Activated naive CD4-positive, alpha-beta T cell treated with anti-CD3 and anti-CD28 coated beads, Interleukin-2, amount 50 U/mL, for 24 hours (primary cell): Measurements from ENCODE around the gene KPNA1.
"Not testable (repeated sequence)": the region's sequence is repeated elsewhere in the genome, so short reads cannot be mapped to it uniquely, and the experiment has no call there.

Experiments used
- H3K27ac Mint-ChIP-seq: one replicate; pipeline ENCODE4 v1.8.0; 2021; ENCODE audit warnings: mild to moderate bottlenecking, mixed read lengths
- H3K27me3 Mint-ChIP-seq: one replicate; pipeline ENCODE4 v1.8.0; 2021; ENCODE audit warnings: mixed read lengths
- H3K36me3 Mint-ChIP-seq: one replicate; pipeline ENCODE4 v1.8.0; 2021; ENCODE audit warnings: mixed read lengths
- H3K4me1 Mint-ChIP-seq: one replicate; pipeline ENCODE4 v1.8.0; 2021; ENCODE audit warnings: mixed read lengths
- H3K4me3 Mint-ChIP-seq: one replicate; pipeline ENCODE4 v1.8.0; 2021; ENCODE audit warnings: mild to moderate bottlenecking, mixed read lengths
- H3K9me3 Mint-ChIP-seq: one replicate; pipeline ENCODE4 v1.8.0; 2021; ENCODE audit warnings: mixed read lengths

Gene KPNA1

DNA sequence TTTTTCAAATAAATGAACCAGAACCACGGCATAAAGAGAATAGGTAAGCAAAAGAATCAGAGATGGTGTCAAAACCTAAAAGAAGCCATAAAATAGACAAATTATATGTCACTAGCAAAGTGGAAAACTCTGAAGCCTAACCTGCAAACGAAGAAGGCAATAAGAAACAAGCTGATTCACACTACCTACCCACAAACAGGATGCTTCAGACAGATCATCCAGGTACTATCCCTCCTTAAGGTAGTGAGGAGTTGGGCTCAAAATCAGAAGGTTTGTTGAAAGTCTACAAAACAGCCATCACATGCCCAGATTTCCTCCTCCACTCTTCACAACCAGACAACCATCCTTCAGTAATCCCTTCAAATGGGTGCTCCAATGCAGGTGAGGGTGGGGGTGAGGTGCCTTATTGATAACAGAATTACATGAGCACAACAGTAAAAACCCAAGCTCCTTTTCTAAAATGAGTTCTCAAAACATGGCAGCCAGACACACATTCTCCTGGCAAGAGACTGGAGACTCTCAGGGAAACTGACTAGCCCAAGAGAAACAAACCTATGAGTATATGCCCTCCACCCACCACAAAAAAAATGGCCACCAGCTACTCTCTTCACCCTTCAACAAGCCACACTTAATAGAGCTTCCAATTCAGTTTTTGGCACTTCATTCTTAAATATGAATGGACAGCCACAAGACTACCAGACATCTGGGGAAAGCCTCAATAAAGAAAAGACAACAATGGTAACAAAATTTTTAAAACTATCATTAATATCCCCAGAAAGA, 6.4 kb downstream of the KPNA1 start:
- Mint-ChIP-seq H3K4me3 (no peak overlapping the region), H3K27ac (peak overlapping the region; percentile 47), H3K9me3 (peaks cover 6% of the 10 kb centered on the region), H3K36me3 (peaks cover 12% of the 10 kb centered on the region), H3K27me3 (no peaks in the 10 kb centered on the region), H3K4me1 (peaks cover 89% of the 10 kb centered on the region)

DNA sequence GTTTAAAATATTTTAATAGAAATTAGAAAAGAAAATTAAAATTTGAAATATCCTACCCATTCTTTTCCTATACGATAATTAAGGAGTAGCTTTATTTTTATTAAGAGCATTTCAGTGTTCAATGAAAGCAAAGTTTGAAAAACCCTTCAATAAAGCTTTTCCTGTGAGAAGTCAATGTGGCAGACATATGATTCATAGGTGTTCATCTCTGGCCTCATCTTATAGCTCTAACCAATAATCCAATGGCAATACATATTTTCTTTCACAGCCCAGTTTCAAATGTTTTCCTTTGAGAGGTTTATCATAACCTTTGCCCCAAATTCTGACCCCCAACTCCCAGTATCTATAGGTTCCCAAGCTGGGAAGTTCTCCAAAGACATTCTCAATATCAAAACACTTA, 8.3 kb downstream of the KPNA1 start:
- Mint-ChIP-seq H3K9me3 (peaks cover 6% of the 10 kb centered on the region), H3K4me1 (peaks cover 81% of the 10 kb centered on the region), H3K36me3 (peaks cover 17% of the 10 kb centered on the region), H3K4me3 (peak overlapping the region; percentile 16), H3K27ac (peak overlapping the region; percentile 36), H3K27me3 (no peaks in the 10 kb centered on the region)

DNA sequence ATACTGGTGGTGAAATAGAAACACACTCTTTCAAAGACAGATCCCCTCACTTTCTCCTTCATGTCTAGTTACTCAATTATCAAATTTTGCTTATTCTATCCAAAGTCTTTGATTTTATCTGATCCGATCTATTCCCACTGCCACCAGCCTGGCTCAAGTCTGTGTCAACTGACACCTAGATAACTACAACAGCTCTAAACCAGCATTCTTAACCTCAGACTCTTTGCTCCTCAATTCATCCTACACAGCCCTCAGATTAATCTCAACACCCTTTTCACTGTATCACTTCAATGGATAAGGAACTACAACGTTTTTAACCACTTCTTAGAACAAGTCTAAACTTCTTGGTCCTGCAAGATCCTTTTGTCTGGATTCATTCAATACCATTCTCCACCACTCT, 9.1 kb downstream of the KPNA1 start:
- Mint-ChIP-seq H3K4me1 (peaks cover 81% of the 10 kb centered on the region), H3K9me3 (peaks cover 6% of the 10 kb centered on the region), H3K4me3 (peak overlapping the region; percentile 9), H3K27ac (peak overlapping the region; percentile 12), H3K27me3 (no peaks in the 10 kb centered on the region), H3K36me3 (peaks cover 17% of the 10 kb centered on the region)

DNA sequence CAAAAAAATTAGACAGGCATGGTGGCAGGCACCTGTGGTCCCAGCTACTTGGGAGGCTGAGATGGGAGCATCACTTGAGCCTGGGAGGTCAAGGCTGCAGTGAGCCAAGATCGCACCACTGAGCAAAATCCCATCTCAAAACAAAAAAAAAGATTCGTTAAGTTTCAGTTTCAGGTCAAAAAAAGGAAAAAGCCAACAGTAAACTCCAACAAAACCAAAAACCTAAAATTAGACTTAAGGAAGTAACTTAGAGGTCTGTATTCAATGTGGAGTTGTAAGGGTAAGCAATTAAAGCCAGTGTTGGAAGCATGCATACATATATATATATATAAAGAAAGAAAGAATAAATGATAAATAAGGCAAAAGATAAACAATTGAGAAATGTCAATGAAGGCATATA, 11.8 kb downstream of the KPNA1 start:
- H3K4me3 Mint-ChIP-seq, result no peak overlapping the region

DNA sequence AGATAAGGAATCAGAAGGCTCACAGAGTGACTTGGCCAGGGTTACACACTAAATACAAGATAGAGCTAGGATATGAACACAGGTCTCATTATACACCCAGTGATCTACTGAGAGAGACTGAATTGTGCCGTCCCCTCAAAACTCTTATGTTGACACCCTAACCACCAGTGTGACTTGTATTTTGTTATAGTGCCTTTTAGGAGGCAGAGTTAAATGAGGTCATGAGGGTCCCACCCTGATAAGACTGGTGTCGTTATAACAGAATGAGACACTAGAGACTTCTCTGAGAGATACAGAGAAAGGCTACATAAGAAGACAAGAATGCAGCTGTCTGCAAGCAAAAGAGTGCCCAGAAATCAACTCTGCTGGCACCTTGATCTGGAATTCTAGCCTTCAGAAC, 12.6 kb downstream of the KPNA1 start:
- H3K27ac Mint-ChIP-seq, result peak overlapping the region; percentile 51
- H3K36me3 Mint-ChIP-seq, result peaks cover 11% of the 10 kb centered on the region
- no peak overlapping the region for H3K4me3 Mint-ChIP-seq
- peaks cover 81% of the 10 kb centered on the region for H3K4me1 Mint-ChIP-seq
- H3K27me3 Mint-ChIP-seq, result no peaks in the 10 kb centered on the region
- H3K9me3 Mint-ChIP-seq, result no peaks in the 10 kb centered on the region

More for the DNA sequence above, 11.8 kb downstream of the KPNA1 start:
- Mint-ChIP-seq H3K27me3 (no peaks in the 10 kb centered on the region), H3K36me3 (peaks cover 11% of the 10 kb centered on the region), H3K27ac (no peak overlapping the region), H3K4me1 (peaks cover 79% of the 10 kb centered on the region), H3K9me3 (no peaks in the 10 kb centered on the region)

DNA sequence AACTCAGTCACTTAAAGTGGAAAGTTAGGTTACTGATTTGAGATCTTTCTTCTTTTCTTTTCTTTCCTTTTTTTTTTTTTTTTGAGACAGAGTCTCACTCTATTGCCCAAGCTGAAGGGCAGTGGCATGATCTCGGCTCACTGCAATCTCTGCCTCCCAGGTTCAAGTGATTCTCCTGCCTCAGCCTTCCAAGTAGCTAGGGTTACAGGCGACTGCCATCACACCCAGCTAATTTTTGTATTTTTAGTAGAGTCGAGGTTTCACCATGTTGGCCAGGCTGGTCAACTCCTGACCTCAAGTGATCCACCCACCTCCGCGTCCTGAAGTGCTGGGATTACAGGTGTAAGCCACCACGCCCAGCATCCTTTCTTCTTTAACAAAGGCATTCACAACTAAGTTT, 13.8 kb downstream of the KPNA1 start:
- Mint-ChIP-seq H3K27ac (peak overlapping the region; percentile 3), H3K36me3 (peaks cover 15% of the 10 kb centered on the region)
- H3K27me3 Mint-ChIP-seq, result not testable (repeated sequence)

DNA sequence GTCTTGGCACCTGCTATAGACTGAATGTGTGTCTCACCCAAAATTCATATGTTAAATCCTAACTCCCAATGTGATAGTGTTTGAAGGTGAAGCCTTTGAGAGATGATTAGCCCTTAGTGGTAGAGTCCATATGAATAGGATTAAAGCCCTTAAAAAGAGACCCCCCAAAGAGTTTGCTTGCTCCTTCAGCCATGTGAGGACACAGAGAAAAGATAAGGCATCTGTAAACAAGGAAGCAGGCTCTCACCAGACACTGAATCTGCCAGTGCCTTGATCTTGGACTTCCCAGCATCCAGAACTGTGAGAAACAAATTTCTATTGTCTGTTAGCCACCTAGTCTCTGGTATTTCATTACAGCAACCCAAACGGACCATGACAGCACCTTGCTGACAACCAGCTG, 16.6 kb downstream of the KPNA1 start:
- Mint-ChIP-seq H3K9me3 (no peaks in the 10 kb centered on the region), H3K27me3 (no peaks in the 10 kb centered on the region), H3K36me3 (peaks cover 20% of the 10 kb centered on the region), H3K4me1 (peaks cover 70% of the 10 kb centered on the region), H3K27ac (peak overlapping the region; percentile 41), H3K4me3 (no peak overlapping the region)

More for the DNA sequence above, 13.8 kb downstream of the KPNA1 start:
- not testable (repeated sequence) for H3K9me3 Mint-ChIP-seq, H3K4me3 Mint-ChIP-seq
- H3K4me1 Mint-ChIP-seq, result peaks cover 83% of the 10 kb centered on the region

DNA sequence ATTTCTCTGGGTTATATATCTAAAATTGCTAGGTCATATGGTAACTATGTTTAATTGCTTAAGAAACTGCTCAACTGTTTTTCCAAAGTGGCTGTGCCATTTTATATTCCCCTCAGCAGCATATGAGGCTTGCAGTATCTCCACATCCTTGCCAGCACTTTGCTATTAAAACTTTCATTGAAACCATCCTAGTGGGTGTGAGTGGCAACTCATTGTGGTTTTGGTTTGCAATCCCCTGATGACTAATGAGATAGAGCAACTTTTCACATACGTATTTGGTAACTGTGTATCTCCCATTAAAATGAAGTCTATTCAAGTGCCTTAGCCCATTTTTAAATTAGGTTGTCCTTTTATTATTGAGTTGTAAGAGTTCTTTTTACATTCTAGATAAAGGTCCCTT, 17.3 kb downstream of the KPNA1 start:
- Mint-ChIP-seq H3K9me3 (no peaks in the 10 kb centered on the region), H3K27me3 (no peaks in the 10 kb centered on the region), H3K36me3 (peaks cover 24% of the 10 kb centered on the region), H3K4me3 (no peak overlapping the region), H3K27ac (no peak overlapping the region), H3K4me1 (peaks cover 72% of the 10 kb centered on the region)

DNA sequence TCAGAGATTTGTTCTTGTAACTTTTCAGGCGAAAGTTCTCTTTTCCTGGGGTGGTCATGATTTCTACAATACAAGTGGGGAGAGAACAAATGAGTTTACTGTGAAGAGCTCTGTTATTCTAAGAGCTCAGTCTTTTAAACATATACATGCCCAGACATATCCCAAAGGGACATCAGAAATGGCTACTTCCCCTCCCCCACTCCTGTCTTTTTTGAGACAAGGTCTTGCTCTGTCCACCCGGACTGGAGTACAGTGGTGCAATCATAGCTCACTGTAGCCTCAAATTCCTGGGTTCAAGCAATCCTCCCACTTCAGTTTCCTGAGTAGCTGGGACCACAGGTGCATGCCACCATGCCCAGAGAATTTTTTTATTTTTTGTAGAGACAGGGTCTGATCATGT, 18.2 kb downstream of the KPNA1 start:
- H3K9me3 Mint-ChIP-seq, result no peaks in the 10 kb centered on the region
- H3K27ac Mint-ChIP-seq, result no peak overlapping the region
- peaks cover 64% of the 10 kb centered on the region for H3K4me1 Mint-ChIP-seq
- H3K27me3 Mint-ChIP-seq, result no peaks in the 10 kb centered on the region
- H3K36me3 Mint-ChIP-seq, result peaks cover 23% of the 10 kb centered on the region
- H3K4me3 Mint-ChIP-seq, result no peak overlapping the region

DNA sequence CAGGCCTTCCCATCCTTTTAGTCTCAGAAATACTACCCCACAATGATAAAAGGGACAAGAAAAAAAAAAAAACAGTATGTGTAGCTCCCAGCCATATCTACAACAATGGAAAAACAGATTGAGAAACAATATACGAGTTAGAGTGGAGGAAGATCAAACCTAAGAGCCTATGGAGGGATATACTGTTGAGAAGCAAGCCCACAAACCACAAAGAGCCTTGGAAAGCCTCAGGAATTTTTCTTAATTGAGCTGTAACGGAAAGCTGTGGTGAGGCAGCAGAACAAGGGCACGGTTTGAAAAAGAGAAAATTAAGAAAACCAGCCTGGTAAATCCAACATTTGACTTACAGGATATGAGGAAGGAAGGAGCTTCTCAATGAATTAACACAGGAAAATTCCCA, 21.4 kb downstream of the KPNA1 start:
- peak overlapping the region; percentile 73 for H3K27ac Mint-ChIP-seq
- H3K27me3 Mint-ChIP-seq, result no peaks in the 10 kb centered on the region
- H3K4me3 Mint-ChIP-seq, result no peak overlapping the region
- peaks cover 29% of the 10 kb centered on the region for H3K36me3 Mint-ChIP-seq
- H3K4me1 Mint-ChIP-seq, result peaks cover 60% of the 10 kb centered on the region
- H3K9me3 Mint-ChIP-seq, result no peaks in the 10 kb centered on the region

DNA sequence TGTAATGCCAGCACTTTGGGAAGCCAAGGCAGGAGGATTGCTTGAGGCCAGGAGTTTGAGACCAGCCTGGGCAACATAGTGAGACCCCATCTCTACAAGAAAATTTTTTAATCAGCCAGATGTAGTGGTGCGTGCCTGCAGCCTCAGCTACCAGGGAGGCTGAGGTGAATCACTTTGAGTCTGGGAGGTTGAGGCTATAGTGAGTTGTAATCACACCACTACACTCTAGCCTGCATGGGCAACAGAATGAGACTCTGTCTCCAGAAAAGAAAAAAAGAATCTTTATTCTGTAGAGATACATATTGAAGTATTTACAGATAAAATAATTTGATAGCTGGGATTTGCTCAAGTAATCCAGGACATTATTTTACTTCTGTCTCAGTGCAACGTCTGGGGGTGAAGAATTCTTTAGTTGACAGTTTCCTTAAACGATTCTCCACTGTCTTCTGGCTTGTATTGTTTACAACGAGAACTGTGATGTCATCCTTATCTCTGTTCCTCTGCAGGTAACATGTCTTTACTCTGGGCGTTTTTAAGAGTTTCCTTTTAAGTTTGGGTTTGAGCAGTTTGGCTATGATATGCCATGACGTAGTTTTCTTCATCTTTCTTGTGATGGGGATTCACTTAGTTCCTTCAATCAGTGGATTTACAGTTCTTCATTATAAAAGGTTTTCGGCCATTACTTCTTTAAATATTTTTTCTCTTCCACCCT, 26.3 kb downstream of the KPNA1 start:
- Mint-ChIP-seq H3K27me3 (no peaks in the 10 kb centered on the region), H3K4me1 (peaks cover 53% of the 10 kb centered on the region), H3K36me3 (peaks cover 32% of the 10 kb centered on the region), H3K4me3 (no peak overlapping the region), H3K9me3 (no peaks in the 10 kb centered on the region), H3K27ac (no peak overlapping the region)

DNA sequence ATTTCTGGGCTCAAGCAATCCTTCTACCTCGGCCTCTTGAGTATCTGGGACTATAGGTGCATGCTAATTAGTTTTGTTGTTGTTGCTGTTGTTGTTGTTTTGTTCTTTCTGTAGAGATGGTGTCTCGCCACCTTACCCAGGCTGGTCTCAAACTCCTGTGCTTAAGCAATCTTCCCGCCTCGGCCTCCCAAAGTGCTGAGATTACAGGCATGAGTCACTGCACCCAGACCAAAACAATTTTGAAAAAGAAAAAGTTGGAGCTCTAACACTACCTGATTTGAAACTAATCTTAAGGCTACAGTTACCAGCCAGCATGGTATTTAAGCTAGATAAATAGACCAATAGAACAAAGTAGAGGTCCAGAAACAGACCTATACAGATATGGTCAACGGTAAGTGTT, 29.8 kb downstream of the KPNA1 start:
- no peak overlapping the region for H3K27ac Mint-ChIP-seq

DNA sequence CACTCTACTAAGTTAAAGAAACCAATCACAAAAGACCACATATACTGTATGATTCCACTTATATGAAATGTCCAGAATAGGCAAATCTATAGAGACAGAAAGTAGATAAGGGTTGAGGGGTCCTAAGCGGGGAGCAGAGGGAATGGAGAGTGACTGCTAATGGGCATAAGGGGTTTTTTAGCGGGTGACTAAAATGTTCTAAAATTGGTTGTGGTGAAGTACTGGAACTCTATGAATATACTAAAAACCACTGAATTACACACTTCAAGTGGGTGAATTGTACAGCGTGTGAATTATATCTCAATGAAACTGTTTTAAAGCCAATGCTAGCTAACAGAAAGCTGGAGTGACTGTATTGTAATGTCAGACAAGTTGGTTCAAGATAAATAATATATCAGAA, 33.3 kb downstream of the KPNA1 start:
- H3K4me1 Mint-ChIP-seq, result peaks cover 52% of the 10 kb centered on the region
- H3K36me3 Mint-ChIP-seq, result peaks cover 13% of the 10 kb centered on the region
- H3K9me3 Mint-ChIP-seq, result no peaks in the 10 kb centered on the region
- no peaks in the 10 kb centered on the region for H3K27me3 Mint-ChIP-seq
- H3K4me3 Mint-ChIP-seq, result no peak overlapping the region
- peak overlapping the region; percentile 1 for H3K27ac Mint-ChIP-seq

More for the DNA sequence above, 29.8 kb downstream of the KPNA1 start:
- Mint-ChIP-seq H3K4me1 (peaks cover 61% of the 10 kb centered on the region), H3K27me3 (no peaks in the 10 kb centered on the region), H3K36me3 (peaks cover 18% of the 10 kb centered on the region), H3K9me3 (no peaks in the 10 kb centered on the region), H3K4me3 (no peak overlapping the region)

DNA sequence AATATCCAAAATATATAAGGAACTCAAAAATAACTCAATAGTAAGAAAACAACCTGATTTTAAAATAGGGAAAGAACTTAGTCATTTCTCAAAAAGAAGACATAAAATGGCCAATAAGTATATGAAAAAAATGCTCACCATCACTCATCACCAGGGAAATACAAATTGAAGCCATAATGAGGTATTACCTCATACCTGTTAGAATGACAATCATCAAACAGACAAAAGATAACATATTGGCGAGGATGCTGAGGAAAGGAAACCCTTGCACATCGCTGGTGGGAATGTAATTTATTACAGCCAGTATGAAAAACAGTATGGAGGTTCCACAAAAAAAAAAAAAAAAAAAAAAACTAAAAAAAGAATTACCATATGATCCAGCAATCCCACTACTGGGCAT, 38.2 kb downstream of the KPNA1 start:
- Mint-ChIP-seq H3K4me1 (peaks cover 72% of the 10 kb centered on the region), H3K27ac (no peak overlapping the region), H3K27me3 (no peaks in the 10 kb centered on the region), H3K36me3 (peaks cover 21% of the 10 kb centered on the region), H3K4me3 (no peak overlapping the region), H3K9me3 (no peaks in the 10 kb centered on the region)

DNA sequence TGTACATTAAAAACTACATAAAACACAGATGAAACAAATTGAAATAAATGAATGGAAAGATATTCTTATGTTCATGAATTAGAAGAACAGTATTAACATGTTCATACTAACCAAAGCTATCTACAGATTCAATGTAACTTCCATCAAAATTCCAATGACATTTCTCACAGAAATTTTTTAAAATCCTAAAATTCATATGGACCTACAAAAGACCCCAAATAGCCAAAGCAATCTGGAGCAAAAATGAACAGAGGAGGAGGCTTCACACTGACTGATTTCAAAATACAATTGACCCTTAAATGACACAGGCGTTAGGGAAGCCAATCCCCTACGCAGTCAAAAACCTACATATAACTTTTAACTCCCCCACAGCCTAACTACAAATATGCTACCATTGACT, 39.4 kb downstream of the KPNA1 start:
- Mint-ChIP-seq H3K27ac (no peak overlapping the region), H3K36me3 (peaks cover 23% of the 10 kb centered on the region), H3K4me1 (peaks cover 78% of the 10 kb centered on the region), H3K9me3 (no peaks in the 10 kb centered on the region), H3K4me3 (no peak overlapping the region), H3K27me3 (no peaks in the 10 kb centered on the region)

DNA sequence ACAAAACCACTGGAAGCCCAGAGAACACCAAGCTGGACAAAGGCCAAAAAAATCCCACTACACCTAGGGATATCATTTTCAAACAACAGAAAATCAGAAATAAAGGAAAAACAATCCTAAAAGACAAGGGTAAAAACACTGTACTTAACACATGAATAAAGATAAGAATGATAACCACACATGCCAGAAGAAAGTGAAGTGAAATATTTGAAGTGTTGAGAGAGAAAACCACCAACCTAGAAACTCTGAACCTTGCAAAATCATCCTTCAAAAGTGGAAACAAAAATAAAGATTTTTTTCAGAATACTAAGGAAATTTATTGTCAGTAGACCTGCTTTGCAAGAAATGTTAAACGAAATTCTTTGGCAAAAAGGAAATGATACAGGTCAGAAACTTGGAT, 45.1 kb downstream of the KPNA1 start:
- peak overlapping the region; percentile 3 for H3K4me3 Mint-ChIP-seq
- H3K27ac Mint-ChIP-seq, result peak overlapping the region; percentile 57
- no peaks in the 10 kb centered on the region for H3K9me3 Mint-ChIP-seq
- no peaks in the 10 kb centered on the region for H3K27me3 Mint-ChIP-seq
- H3K4me1 Mint-ChIP-seq, result peaks cover 74% of the 10 kb centered on the region
- peaks cover 15% of the 10 kb centered on the region for H3K36me3 Mint-ChIP-seq
